CD4-positive, alpha-beta T cell treated with Interleukin-1 beta for 1 hour (primary cell): ENCODE data around the gene USP17L17.
"Not testable (repeated sequence)": the region's sequence is repeated elsewhere in the genome, so short reads cannot be mapped to it uniquely, and the experiment has no call there.

Experiments used
- DNase-seq, 2 donors: peaks; one replicate each; pipeline ENCODE4 v3.0.0-alpha.2; 2020 to 2022

USP17L17 gene, protein sequence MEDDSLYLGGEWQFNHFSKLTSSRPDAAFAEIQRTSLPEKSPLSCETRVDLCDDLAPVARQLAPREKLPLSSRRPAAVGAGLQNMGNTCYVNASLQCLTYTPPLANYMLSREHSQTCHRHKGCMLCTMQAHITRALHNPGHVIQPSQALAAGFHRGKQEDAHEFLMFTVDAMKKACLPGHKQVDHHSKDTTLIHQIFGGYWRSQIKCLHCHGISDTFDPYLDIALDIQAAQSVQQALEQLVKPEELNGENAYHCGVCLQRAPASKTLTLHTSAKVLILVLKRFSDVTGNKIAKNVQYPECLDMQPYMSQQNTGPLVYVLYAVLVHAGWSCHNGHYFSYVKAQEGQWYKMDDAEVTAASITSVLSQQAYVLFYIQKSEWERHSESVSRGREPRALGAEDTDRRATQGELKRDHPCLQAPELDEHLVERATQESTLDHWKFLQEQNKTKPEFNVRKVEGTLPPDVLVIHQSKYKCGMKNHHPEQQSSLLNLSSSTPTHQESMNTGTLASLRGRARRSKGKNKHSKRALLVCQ

DNA sequence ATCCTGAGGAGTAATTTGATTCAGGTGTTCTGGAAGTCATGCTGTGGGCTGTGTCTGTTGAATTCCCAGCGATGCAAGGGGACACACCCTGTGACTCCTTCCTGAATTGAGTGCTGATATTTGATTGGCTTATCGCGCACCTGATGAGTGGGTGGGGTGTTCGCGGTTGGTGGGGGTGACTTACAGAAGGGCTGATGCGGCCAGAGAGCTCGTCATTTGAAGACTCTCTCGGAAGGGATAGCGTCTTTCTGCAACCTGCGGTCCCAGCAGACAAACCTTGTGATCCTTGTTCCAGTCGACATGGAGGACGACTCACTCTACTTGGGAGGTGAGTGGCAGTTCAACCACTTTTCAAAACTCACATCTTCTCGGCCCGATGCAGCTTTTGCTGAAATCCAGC lies at the start of gene USP17L17:
TSS of gene USP17L17 (plus strand) at position 301 of the 400 bp plus-strand sequence. CDS start at position 301, 0 bp downstream.
- DNase-seq: not testable (repeated sequence)

DNA sequence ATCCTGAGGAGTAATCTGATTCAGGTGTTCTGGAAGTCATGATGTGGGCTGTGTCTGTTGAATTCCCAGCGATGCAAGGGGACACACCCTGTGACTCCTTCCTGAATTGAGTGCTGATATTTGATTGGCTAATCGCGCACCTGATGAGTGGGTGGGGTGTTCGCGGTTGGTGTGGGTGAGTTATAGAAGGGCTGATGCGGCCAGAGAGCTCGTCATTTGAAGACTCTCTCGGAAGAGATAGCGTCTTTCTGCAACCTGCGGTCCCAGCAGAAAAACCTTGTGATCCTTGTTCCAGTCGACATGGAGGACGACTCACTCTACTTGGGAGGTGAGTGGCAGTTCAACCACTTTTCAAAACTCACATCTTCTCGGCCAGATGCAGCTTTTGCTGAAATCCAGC lies 33.3 kb upstream of the USP17L17 start, which contains the start of gene USP17L10:
TSS of gene USP17L10 (plus strand) at position 301 of the 400 bp plus-strand sequence. CDS start at position 301, 0 bp downstream.
- DNase-seq: not testable (repeated sequence)

DNA sequence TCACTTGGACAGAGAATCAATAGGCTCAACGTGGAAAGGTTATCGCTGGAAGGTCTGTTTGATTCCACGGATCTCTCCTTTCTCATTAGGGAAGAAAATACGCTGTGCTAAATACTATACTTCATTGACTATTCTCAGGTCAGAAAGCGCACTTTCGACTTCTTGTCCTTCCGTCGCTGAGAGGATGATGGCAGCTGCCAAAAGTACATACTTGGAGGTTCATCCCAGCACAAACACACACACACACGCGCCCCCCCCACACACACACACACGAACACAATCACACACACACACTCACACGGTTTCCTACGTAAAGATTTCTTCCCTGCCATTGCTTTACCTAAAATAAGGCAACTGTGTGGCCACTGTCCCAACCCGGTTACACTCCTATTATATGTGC lies 29.0 kb upstream of the USP17L17 start:
- DNase-seq: not testable (repeated sequence)

DNA sequence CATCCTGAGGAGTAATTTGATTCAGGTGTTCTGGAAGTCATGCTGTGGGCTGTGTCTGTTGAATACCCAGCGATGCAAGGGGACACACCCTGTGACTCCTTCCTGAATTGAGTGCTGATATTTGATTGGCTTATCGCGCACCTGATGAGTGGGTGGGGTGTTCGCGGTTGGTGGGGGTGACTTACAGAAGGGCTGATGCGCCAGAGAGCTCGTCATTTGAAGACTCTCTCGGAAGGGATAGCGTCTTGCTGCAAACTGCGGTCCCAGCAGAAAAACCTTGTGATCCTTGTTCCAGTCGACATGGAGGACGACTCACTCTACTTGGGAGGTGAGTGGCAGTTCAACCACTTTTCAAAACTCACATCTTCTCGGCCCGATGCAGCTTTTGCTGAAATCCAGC lies 28.6 kb upstream of the USP17L17 start, which contains the start of gene USP17L11:
TSS of gene USP17L11 (plus strand) at position 301 of the 400 bp plus-strand sequence. CDS start at position 301, 0 bp downstream.
- not testable (repeated sequence) for DNase-seq

DNA sequence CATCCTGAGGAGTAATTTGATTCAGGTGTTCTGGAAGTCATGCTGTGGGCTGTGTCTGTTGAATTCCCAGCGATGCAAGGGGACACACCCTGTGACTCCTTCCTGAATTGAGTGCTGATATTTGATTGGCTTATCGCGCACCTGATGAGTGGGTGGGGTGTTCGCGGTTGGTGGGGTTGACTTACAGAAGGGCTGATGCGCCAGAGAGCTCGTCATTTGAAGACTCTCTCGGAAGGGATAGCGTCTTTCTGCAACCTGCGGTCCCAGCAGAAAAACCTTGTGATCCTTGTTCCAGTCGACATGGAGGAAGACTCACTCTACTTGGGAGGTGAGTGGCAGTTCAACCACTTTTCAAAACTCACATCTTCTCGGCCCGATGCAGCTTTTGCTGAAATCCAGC lies 23.8 kb upstream of the USP17L17 start, which contains the start of gene USP17L12:
TSS of gene USP17L12 (plus strand) at position 301 of the 400 bp plus-strand sequence. CDS start at position 301, 0 bp downstream.
- DNase-seq: not testable (repeated sequence)

DNA sequence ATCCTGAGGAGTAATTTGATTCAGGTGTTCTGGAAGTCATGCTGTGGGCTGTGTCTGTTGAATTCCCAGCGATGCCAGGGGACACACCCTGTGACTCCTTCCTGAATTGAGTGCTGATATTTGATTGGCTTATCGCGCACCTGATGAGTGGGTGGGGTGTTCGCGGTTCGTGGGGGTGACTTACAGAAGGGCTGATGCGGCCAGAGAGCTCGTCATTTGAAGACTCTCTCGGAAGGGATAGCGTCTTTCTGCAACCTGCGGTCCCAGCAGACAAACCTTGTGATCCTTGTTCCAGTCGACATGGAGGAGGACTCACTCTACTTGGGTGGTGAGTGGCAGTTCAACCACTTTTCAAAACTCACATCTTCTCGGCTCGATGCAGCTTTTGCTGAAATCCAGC lies 19.1 kb upstream of the USP17L17 start, which contains the start of gene USP17L13:
TSS of gene USP17L13 (plus strand) at position 301 of the 400 bp plus-strand sequence. CDS start at position 301, 0 bp downstream.
- DNase-seq: not testable (repeated sequence)

DNA sequence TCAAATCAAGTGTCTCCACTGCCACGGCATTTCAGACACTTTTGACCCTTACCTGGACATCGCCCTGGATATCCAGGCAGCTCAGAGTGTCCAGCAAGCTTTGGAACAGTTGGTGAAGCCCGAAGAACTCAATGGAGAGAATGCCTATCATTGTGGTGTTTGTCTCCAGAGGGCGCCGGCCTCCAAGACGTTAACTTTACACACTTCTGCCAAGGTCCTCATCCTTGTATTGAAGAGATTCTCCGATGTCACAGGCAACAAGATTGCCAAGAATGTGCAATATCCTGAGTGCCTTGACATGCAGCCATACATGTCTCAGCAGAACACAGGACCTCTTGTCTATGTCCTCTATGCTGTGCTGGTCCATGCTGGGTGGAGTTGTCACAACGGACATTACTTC lies 13.4 kb upstream of the USP17L17 start:
- not testable (repeated sequence) for DNase-seq

DNA sequence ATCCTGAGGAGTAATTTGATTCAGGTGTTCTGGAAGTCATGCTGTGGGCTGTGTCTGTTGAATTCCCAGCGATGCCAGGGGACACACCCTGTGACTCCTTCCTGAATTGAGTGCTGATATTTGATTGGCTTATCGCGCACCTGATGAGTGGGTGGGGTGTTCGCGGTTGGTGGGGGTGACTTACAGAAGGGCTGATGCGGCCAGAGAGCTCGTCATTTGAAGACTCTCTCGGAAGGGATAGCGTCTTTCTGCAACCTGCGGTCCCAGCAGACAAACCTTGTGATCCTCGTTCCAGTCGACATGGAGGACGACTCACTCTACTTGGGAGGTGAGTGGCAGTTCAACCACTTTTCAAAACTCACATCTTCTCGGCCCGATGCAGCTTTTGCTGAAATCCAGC lies 9.6 kb upstream of the USP17L17 start, which contains the start of gene USP17L15:
TSS of gene USP17L15 (plus strand) at position 301 of the 400 bp plus-strand sequence. CDS start at position 301, 0 bp downstream.
- not testable (repeated sequence) for DNase-seq

DNA sequence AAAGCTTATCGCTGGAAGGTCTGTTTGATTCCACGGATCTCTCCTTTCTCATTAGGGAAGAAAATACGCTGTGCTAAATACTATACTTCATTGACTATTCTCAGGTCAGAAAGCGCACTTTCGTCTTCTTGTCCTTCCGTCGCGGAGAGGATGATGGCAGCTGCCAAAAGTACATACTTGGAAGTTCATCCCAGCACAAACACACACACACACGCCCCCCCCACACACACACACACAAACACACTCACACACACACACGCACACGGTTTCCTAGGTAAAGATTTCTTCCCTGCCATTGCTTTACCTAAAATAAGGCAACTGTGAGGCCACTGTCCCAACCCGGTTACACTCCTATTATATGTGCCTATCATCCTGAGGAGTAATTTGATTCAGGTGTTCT lies 5.2 kb upstream of the USP17L17 start:
- not testable (repeated sequence) for DNase-seq

DNA sequence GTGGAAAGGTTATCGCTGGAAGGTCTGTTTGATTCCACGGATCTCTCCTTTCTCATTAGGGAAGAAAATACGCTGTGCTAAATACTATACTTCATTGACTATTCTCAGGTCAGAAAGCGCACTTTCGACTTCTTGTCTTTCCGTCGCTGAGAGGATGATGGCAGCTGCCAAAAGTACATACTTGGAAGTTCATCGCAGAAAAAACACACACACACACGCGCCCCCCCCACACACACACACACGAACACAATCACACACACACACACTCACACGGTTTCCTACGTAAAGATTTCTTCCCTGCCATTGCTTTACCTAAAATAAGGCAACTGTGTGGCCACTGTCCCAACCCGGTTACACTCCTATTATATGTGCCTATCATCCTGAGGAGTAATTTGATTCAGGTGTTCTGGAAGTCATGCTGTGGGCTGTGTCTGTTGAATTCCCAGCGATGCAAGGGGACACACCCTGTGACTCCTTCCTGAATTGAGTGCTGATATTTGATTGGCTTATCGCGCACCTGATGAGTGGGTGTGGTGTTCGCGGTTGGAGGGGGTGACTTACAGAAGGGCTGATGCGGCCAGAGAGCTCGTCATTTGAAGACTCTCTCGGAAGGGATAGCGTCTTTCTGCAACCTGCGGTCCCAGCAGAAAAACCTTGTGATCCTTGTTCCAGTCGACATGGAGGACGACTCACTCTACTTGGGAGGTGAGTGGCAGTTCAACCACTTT lies 4.4 kb downstream of the USP17L17 start, which contains the start of gene USP17L18:
TSS of gene USP17L18 (plus strand) at position 678 of the 728 bp plus-strand sequence. CDS start at position 678, 0 bp downstream.
- DNase-seq: not testable (repeated sequence)

DNA sequence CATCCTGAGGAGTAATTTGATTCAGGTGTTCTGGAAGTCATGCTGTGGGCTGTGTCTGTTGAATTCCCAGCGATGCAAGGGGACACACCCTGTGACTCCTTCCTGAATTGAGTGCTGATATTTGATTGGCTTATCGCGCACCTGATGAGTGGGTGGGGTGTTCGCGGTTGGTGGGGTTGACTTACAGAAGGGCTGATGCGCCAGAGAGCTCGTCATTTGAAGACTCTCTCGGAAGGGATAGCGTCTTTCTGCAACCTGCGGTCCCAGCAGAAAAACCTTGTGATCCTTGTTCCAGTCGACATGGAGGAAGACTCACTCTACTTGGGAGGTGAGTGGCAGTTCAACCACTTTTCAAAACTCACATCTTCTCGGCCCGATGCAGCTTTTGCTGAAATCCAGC lies 9.4 kb downstream of the USP17L17 start, which contains the start of gene USP17L19:
TSS of gene USP17L19 (plus strand) at position 301 of the 400 bp plus-strand sequence. CDS start at position 301, 0 bp downstream.
- DNase-seq: not testable (repeated sequence)

DNA sequence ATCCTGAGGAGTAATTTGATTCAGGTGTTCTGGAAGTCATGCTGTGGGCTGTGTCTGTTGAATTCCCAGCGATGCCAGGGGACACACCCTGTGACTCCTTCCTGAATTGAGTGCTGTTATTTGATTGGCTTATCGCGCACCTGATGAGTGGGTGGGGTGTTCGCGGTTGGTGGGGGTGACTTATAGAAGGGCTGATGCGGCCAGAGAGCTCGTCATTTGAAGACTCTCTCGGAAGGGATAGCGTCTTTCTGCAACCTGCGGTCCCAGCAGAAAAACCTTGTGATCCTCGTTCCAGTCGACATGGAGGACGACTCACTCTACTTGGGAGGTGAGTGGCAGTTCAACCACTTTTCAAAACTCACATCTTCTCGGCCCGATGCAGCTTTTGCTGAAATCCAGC lies 14.1 kb downstream of the USP17L17 start, which contains the start of gene USP17L20:
TSS of gene USP17L20 (plus strand) at position 301 of the 400 bp plus-strand sequence. CDS start at position 301, 0 bp downstream.
- not testable (repeated sequence) for DNase-seq

DNA sequence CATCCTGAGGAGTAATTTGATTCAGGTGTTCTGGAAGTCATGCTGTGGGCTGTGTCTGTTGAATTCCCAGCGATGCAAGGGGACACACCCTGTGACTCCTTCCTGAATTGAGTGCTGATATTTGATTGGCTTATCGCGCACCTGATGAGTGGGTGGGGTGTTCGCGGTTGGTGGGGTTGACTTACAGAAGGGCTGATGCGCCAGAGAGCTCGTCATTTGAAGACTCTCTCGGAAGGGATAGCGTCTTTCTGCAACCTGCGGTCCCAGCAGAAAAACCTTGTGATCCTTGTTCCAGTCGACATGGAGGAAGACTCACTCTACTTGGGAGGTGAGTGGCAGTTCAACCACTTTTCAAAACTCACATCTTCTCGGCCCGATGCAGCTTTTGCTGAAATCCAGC lies 18.9 kb downstream of the USP17L17 start, which contains the start of gene USP17L21:
TSS of gene USP17L21 (plus strand) at position 301 of the 400 bp plus-strand sequence. CDS start at position 301, 0 bp downstream.
- DNase-seq: not testable (repeated sequence)

DNA sequence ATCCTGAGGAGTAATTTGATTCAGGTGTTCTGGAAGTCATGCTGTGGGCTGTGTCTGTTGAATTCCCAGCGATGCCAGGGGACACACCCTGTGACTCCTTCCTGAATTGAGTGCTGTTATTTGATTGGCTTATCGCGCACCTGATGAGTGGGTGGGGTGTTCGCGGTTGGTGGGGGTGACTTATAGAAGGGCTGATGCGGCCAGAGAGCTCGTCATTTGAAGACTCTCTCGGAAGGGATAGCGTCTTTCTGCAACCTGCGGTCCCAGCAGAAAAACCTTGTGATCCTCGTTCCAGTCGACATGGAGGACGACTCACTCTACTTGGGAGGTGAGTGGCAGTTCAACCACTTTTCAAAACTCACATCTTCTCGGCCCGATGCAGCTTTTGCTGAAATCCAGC lies 23.6 kb downstream of the USP17L17 start, which contains the start of gene USP17L22:
TSS of gene USP17L22 (plus strand) at position 301 of the 400 bp plus-strand sequence. CDS start at position 301, 0 bp downstream.
- not testable (repeated sequence) for DNase-seq

DNA sequence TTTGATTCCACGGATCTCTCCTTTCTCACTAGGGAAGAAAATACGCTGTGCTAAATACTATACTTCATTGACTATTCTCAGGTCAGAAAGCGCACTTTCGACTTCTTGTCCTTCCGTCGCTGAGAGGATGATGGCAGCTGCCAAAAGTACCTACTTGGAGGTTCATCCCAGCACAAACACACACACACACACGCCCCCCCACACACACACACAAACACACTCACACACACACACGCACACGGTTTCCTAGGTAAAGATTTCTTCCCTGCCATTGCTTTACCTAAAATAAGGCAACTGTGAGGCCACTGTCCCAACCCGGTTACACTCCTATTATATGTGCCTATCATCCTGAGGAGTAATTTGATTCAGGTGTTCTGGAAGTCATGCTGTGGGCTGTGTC lies 28.0 kb downstream of the USP17L17 start:
- not testable (repeated sequence) for DNase-seq
